Osteoblast (primary cell): ENCODE results near the gene THUMPD2. TPM values are rescaled to one million over a fixed set of nuclear protein-coding genes. Genes with fewer than 3 reads are reported as not detected.

Experiments used
- DNase-seq: peaks from one replicate; pipeline ENCODE4 v3.0.0; 2011; ENCODE audit warnings: low spot score, mixed read lengths; ENCODE audit not compliant: insufficient read length; ENCODE audit errors: missing footprints
- H2AFZ ChIP-seq: 2 replicates; pipeline ENCODE4 v1.6.0; 2011; ENCODE audit warnings: mild to moderate bottlenecking, low read length
- H3K27ac ChIP-seq: 2 replicates; pipeline ENCODE4 v1.5.1; 2011; ENCODE audit warnings: mild to moderate bottlenecking, low read depth, low read length, moderate library complexity
- H3K27me3 ChIP-seq: 2 replicates; pipeline ENCODE4 v1.6.0; 2012; ENCODE audit warnings: mild to moderate bottlenecking, control low read depth, inconsistent platforms, low read length, moderate library complexity; ENCODE audit not compliant: insufficient read depth
- H3K36me3 ChIP-seq: 2 replicates; pipeline ENCODE4 v1.5.1; 2011; ENCODE audit warnings: mild to moderate bottlenecking, low read length, control low read depth, moderate library complexity; ENCODE audit not compliant: insufficient read depth
- H3K4me1 ChIP-seq: 2 replicates; pipeline ENCODE4 v1.5.1; 2011; ENCODE audit warnings: mild to moderate bottlenecking, low read length, control low read depth, moderate library complexity; ENCODE audit not compliant: insufficient read depth
- H3K4me2 ChIP-seq: 2 replicates; pipeline ENCODE4 v1.6.0; 2011; ENCODE audit warnings: mild to moderate bottlenecking, low read length; ENCODE audit not compliant: insufficient read depth
- H3K4me3 ChIP-seq: fragments of 200-600 bp; sonication (generic); 3 replicates; pipeline ENCODE4 v1.5.1; 2012; ENCODE audit warnings: mild to moderate bottlenecking, low read length, inconsistent platforms; ENCODE audit not compliant: insufficient read depth
- H3K79me2 ChIP-seq: 2 replicates; pipeline ENCODE4 v1.6.0; 2012; ENCODE audit warnings: mild to moderate bottlenecking, low read length, control low read depth, inconsistent platforms; ENCODE audit not compliant: insufficient read depth
- H3K9me3 ChIP-seq: 2 replicates; pipeline ENCODE4 v1.5.1; 2011; ENCODE audit warnings: low read depth, low read length, control low read depth
- H4K20me1 ChIP-seq: 2 replicates; pipeline ENCODE4 v1.6.0; 2012; ENCODE audit warnings: mild to moderate bottlenecking, low read length, control low read depth; ENCODE audit not compliant: insufficient read depth
- total RNA-seq: library from RNA; depleted of rRNA; stranded (reverse); fragments of >200 nt; gene quantifications from 2 replicates; pipeline ENCODE4 v1.2.3, GENCODE V29; 2012
- TF ChIP-seq, protein P1 (sequence below): IDR thresholded peaks from 2 replicates; pipeline ENCODE4 v1.5.1; 2011; ENCODE audit warnings: mild to moderate bottlenecking, low read depth, low read length, moderate library complexity; ENCODE audit errors: extremely low read depth

Gene THUMPD2, protein sequence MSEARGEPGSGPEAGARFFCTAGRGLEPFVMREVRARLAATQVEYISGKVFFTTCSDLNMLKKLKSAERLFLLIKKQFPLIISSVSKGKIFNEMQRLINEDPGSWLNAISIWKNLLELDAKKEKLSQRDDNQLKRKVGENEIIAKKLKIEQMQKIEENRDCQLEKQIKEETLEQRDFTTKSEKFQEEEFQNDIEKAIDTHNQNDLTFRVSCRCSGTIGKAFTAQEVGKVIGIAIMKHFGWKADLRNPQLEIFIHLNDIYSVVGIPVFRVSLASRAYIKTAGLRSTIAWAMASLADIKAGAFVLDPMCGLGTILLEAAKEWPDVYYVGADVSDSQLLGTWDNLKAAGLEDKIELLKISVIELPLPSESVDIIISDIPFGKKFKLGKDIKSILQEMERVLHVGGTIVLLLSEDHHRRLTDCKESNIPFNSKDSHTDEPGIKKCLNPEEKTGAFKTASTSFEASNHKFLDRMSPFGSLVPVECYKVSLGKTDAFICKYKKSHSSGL
- total RNA-seq, result 8.0 and 12.1 TPM in 2 replicates

- Histone ChIP-seq H3K9me3 (no peaks in the 10 kb centered on the region), H3K27ac (peak within 1 kb of the TSS; percentile 64), H3K4me1 (peaks cover 40% of the 10 kb centered on the region), H2AFZ (peak within 1 kb of the TSS; percentile 83), H3K36me3 (no peaks in the 10 kb centered on the region), H3K79me2 (peaks cover 51% of the 10 kb centered on the region), H4K20me1 (peaks cover 2% of the 10 kb centered on the region), H3K4me2 (peak within 1 kb of the TSS; percentile 86), H3K4me3 (peak within 1 kb of the TSS; percentile 80), H3K27me3 (no peaks in the 10 kb centered on the region)
- TF ChIP-seq, protein P1, sequence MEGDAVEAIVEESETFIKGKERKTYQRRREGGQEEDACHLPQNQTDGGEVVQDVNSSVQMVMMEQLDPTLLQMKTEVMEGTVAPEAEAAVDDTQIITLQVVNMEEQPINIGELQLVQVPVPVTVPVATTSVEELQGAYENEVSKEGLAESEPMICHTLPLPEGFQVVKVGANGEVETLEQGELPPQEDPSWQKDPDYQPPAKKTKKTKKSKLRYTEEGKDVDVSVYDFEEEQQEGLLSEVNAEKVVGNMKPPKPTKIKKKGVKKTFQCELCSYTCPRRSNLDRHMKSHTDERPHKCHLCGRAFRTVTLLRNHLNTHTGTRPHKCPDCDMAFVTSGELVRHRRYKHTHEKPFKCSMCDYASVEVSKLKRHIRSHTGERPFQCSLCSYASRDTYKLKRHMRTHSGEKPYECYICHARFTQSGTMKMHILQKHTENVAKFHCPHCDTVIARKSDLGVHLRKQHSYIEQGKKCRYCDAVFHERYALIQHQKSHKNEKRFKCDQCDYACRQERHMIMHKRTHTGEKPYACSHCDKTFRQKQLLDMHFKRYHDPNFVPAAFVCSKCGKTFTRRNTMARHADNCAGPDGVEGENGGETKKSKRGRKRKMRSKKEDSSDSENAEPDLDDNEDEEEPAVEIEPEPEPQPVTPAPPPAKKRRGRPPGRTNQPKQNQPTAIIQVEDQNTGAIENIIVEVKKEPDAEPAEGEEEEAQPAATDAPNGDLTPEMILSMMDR, result no peak
- peak; percentile 88 for DNase-seq
Observed at GRCh38 chr2:39778775-39779340, at the start of gene THUMPD2. TSS of gene THUMPD2 (minus strand) at chr2:39779258. CDS start at chr2:39779239, 19 bp downstream.

GRCh38 chr2:39821871-39822270 lies 42.8 kb upstream of the THUMPD2 start:
- Histone ChIP-seq H3K27me3 (peaks cover 6% of the 10 kb centered on the region), H3K79me2 (no peaks in the 10 kb centered on the region)
- no peak for DNase-seq

DNA sequence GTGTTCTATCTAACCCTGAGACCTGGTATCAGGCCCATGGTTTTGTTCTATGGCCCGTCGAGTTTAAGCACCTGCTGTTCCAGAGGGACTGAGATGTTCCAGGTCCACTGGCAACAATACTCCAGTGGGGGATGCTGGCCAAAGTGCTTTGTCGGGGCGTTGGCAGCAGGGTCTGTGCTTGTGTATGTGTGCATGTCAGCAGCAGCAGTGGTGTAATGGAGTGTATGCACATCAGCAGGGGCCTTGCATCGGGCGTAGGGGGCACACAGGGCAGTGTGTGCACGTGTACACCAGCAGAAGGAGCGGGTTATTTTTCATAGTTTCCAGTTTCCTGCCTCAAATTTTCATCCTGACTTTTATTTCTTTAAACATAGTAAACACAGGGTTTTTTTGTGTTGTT lies 37.8 kb upstream of the THUMPD2 start:
- Histone ChIP-seq H3K9me3 (no peaks in the 10 kb centered on the region), H3K36me3 (no peaks in the 10 kb centered on the region), H3K27ac (no peak overlapping the region), H3K4me3 (no peak overlapping the region), H3K4me1 (peaks cover 3% of the 10 kb centered on the region), H4K20me1 (no peaks in the 10 kb centered on the region), H3K4me2 (no peak overlapping the region), H2AFZ (no peak overlapping the region), H3K27me3 (peaks cover 21% of the 10 kb centered on the region), H3K79me2 (no peaks in the 10 kb centered on the region)
- TF ChIP-seq, protein P1, result no peak
- DNase-seq, result no peak

More at GRCh38 chr2:39821871-39822270, 42.8 kb upstream of the THUMPD2 start:
- Histone ChIP-seq H4K20me1 (no peaks in the 10 kb centered on the region), H3K27ac (no peak overlapping the region), H3K36me3 (no peaks in the 10 kb centered on the region), H3K4me1 (no peaks in the 10 kb centered on the region), H3K4me2 (no peak overlapping the region), H2AFZ (no peak overlapping the region), H3K9me3 (no peaks in the 10 kb centered on the region), H3K4me3 (no peak overlapping the region)
- TF ChIP-seq, protein P1, result no peak

- Histone ChIP-seq H3K9me3 (no peaks in the 10 kb centered on the region), H3K27ac (no peak overlapping the region), H3K4me3 (no peak overlapping the region), H3K79me2 (no peaks in the 10 kb centered on the region), H3K4me1 (peaks cover 3% of the 10 kb centered on the region), H3K4me2 (no peak overlapping the region), H3K36me3 (no peaks in the 10 kb centered on the region), H4K20me1 (no peaks in the 10 kb centered on the region), H3K27me3 (peaks cover 21% of the 10 kb centered on the region), H2AFZ (no peak overlapping the region)
- no peak for DNase-seq
- TF ChIP-seq, protein P1, result no peak
Observed at GRCh38 chr2:39816428-39816827, 37.4 kb upstream of the THUMPD2 start.
